GM21526 (cell line): ENCODE data around the gene LBHD1.
"Not testable (repeated sequence)": the region's sequence is repeated elsewhere in the genome, so short reads cannot be mapped to it uniquely, and the experiment has no call there.

Experiments
- ATAC-seq: cut with Tn5 transposase; IDR thresholded peaks from one replicate; pipeline ENCODE4 v1.9.1; 2021; ENCODE audit warnings: moderate library complexity; ENCODE audit not compliant: unreplicated experiment, low FRiP score

LBHD1 gene

DNA sequence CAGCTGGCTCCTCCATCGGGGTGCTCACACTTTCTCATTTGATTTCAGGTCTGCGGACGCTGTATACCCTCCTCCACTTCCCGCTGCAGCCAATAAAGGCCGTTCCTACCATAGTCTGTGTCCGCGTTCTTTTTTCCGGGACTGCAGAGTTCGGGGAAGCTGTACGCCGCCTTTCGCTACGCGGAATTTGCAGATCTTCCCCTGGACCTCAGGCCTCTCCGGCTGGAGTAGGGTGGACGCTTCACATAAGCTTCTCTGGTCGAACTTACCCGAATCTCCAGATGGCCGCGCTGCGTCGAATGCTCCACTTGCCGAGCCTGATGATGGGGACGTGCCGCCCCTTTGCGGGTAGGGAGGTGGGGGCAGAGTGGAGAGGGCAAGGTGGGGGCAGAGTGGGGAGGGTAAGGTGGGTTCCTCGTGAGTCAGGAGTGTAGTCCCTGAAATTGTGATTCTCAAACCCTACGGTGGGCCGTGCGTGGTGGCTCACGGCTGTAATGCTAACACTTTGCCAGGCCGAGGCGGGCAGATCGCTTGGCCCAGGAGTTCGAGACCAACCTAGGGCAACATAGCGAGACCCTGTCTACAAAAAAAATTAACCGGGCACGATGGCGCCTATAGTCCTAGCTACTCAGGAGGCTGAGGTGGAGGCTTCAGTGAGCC lies 6.3 kb downstream of the LBHD1 start:
- peak; percentile 11 for ATAC-seq

DNA sequence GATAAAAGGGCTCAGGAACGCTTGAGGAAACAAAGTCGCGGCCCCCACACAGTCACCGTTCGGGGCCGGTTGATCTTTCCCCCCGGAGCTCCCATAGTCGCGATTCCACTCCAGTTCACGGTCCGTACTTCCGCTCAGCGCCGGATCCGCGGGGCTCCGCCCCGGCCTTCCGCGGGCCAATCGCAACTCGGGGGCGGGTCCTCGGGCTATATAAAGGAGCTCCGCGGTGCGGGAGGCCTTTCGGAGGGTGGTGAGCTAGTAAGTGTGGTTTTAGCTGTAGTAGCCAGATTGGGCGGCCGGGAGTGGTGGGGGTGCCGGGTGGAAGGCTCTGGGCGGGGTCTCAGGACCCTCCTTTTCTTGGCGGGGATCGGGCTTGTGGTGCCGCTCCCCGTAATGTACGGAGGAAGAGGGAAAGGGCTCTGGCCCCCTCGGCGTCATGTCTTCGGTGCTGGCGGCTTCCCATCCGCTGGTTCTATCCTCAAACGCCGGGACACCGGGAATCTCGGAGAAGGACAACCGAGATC lies 6.9 kb downstream of the LBHD1 start, which contains the start of the genes C11orf98 and CSKMT:
C11orf98 (minus strand) TSS at position 136 of the 524 bp plus-strand sequence; CDS start at position 95, 41 bp downstream.
CSKMT (plus strand) TSS at position 238 of the 524 bp plus-strand sequence. CDS start 568 bp downstream, outside the sequence.
- peak; percentile 59 for ATAC-seq

DNA sequence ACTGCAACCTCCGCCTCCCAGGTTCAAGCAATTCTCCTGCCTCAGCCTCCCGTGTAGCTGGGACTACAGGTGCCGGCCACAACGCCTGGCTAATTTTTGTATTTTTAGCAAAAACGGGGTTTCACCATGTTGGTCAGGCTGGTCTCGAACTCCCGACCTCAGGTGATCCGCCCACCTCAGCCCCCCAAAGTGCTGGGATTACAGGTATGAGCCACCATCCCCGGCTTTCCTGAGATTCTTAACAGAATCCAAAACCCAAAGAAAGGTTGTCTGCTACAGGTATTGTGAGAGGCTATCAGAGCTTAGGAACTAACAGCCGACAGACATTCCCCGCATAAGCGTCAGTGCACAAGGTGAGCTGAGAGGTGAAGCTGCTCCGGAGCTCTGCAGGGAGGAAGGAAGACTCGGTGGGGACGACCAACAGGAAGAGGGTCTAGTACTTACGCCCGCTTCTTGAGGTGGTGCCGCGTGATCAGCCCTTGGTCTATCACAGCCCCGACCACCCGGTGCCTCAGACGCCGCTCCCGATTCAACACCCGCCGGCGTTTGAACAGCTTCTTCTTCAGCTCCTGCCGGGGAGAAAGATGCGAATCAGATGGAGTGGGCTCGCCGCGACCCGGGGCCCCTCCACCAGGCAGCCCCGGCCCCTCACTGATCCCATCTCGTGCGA lies 7.5 kb downstream of the LBHD1 start:
- peak; percentile 27 for ATAC-seq

DNA sequence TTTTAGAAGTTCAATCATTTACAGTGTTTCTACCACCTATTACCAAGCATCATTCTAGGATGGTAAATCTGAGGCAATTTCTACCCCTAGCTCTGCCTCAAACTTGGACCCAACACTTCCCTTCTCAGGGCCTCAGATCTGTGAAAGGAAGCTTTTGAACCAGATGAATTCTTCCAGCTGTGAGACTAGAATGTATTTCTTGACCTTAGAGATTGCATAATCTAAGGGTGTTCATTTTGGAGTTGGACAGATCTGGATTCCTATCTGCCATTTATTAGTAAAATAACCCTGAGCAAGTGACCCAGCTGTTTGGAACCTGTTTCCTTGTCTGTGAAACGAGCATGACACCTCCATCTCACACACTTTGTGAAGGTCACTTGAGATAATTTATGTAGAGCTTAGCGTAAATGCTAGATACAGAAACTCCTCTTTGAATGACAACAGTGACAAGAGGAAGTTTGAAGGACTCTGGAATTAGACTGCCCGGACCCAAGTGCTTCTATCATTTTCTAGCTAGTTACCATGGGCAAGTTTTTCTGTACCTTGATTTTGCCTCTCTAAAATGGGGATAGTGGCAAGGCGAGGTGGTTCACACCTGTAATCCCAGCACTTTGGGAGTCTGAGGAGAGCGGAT lies 15.2 kb downstream of the LBHD1 start:
- no peak for ATAC-seq

DNA sequence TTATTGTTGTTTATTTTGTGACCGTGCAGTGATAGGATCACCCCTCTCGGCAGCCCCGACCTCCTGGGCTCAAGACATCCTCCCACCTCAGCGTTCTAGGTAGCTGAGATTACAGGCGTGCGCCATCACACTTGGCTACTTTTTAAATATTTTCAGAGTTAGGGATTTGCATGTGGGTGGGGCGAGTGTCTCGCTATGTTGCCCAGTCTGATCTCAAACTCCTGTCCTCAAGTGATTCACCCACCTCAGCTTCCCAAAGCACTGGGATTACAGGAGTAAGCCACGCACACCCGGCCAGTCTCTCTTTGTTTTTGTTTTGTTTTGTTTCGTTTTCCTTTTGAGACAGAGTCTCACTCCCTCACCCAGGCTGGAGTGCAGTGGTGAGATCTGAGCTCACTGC lies 17.8 kb downstream of the LBHD1 start:
- ATAC-seq = no peak

DNA sequence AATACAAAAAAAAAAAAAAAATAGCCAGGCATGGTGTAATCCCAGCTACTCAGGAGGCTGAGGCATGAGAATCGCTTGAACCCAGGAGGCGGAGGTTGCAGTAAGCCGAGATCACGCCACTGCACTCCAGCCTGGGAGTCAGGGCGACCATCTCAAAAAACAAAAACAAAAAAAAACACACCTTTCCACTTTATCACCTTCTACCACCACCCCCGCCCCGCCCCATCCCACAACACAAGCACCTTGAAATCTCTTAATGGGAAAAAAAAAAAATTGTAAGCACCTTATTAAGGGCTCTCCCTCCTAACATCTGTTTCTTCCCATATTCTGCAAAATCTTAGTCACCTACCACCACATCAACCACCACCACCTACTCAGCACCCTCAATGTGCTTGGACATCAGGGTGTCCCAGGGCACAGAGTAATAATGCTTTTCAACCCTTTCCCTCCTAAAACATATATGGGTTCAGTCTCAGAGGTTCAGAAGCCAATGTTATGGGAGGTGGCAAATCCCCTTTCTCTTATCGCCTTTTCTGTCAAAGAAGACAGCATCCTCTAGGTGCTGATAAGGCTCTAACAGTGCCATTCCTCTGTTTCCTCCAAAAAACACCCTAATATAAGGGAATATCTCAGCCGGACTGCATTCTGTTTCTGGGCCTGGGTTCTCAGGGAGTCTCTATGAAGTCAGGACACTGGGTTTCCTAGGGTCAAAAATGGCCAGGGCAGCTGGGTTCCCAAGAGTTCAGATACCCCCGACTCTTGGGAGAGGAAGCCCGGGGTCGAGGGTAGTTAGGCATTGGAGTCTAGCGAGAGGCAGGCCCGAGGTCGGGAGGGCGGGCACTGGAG lies 19.7 kb downstream of the LBHD1 start:
- peak; percentile 17 for ATAC-seq

DNA sequence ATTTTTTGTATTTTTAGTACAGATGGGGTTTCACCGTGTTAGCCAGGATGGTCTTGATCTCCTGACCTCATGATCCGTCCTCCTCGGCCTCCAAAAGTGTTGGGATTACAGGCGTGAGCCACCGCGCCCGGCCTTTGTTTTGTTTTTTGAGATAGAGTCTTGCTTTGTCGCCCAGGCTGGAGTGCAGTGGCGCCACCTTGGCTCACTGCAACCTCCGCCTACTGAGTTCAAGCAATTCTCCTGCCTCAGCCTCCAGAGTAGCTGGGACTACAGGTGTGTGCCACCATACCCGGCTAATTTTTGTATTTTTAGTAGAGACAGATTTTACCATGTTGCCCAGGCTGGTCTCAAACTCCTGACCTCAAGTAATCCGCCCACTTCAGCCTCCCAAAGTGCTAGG lies 21.8 kb downstream of the LBHD1 start:
- ATAC-seq = not testable (repeated sequence)

DNA sequence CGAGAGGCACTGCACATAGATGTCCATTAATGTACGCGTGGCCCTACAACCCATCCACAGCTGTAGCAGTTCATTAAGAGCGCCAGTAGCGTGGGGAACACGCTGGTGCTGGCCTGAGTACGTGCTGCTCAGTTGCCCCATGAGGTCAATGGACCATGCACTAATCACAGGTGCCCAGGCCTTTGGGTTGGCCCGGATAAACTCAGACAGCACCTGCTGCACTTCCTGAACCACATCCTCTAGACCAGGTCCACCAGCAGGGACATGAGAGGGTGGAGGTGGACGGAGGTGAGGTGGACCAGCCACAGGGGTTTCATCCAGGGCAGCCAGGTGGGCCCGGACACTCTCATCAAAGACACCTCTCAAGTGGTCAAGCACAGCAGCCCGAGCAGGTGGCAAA lies 22.6 kb downstream of the LBHD1 start:
- ATAC-seq = no peak

DNA sequence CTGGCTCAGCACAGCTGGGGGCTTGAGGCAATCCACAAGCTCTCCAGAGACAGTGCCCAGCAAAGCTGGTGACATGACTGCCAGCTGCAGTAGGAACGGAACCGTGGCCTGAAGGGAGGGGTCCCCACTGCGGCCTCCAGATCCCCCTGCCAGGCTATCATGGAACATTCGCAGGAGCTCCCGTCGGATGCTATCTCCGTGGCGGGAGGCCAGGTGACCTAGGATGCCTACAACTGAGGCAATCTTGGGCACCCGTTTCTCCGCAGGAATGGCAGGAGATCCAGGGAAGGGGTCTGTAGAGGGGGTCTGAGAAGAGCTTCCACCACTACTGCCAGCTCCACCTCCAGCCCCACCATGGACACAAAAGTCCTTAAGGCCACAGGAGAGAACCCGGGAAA lies 23.1 kb downstream of the LBHD1 start:
- no peak for ATAC-seq

DNA sequence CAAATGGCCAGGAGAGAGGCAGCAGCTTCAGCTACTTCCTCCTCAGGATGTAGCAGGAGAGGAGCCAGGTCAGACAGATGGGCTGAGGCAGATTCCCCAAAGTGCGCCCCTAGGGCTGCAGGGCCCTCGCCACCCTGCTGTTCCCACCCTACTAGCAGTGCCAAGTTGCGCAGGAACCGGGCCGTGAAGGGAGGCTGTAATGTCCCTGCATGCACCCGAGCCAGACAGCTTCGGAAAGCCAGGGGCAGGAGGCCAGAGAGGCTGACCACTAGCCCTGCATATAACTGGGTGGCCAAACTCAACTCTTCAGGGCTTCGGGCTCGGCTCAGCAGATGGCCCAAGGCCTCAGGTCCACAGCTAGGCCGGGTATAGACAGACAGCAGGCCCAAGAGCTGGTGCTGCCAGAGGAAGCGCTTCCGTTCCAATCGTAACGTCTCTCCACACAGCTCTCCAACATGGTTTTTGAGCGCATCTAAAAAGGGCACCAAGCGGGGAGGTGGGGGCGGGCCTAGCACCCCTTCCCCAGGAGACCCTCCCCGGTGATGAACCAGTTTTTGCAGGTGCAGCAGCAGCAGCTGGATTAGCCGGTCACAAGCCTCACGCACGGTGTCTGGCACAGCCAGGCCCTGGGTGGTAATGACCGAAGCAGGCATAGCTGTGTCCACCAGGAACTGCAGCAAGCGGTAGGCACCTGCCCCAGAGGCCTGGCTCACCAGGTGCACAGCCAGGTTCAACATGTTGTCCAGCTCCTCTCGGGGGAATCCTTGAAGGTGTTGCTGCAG lies 23.7 kb downstream of the LBHD1 start:
- ATAC-seq = no peak

DNA sequence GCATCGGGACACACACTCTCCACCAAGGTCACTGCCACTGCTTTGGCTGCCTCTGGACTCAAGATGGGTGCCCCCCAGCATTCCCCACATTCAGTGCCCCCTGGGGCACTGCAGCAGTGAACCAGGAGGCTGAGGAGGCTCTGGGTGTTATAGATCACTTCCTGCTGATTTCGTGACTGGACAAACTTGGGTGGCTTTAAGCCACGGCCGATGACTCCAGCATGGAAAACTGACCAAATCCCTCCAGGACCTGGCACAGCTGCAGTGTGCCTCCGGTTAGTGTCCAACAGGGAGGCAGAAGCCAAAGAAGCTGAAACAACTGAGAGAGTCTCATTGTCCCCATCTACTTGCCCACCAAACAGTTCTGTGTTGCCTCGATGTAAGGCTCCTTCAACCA lies 24.5 kb downstream of the LBHD1 start:
- no peak for ATAC-seq

DNA sequence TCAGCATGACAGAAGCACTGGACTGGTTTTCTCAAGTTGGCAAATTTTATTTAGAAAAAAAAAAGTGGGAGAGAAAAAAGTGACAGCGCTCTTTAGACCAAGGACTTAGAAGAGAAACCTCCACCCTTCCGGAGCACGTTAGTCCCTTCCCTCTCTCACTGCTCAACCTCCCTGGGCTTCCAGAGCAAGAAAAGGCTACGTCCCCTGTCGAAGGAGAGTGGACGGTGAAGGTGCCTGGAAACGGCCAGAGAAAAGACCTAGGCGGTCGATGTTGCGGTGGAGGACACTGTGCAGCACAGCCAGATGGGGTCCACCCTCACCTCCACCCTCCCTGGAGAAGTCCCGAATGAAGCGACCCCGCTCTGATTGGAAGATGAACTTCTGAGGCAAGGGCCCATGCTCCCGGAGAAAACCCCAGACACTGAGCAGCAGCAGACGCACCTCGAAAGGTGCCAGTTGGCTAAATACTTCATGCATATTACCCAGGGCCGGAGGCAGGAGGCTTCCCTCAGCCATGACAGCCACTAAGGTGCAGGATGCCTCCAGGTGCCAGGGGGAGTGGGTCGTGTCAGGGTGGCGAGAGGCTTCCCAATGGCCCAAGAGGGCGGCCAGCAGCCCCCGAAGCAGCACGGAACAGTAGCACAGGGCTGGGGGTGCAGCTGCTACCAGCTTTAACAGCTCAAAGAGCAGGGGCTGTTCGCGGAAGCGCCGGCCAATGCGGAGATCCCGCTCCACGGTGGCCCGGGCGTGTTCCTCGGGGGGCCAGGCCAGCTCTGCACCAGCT lies 25.1 kb downstream of the LBHD1 start:
- ATAC-seq = no peak

DNA sequence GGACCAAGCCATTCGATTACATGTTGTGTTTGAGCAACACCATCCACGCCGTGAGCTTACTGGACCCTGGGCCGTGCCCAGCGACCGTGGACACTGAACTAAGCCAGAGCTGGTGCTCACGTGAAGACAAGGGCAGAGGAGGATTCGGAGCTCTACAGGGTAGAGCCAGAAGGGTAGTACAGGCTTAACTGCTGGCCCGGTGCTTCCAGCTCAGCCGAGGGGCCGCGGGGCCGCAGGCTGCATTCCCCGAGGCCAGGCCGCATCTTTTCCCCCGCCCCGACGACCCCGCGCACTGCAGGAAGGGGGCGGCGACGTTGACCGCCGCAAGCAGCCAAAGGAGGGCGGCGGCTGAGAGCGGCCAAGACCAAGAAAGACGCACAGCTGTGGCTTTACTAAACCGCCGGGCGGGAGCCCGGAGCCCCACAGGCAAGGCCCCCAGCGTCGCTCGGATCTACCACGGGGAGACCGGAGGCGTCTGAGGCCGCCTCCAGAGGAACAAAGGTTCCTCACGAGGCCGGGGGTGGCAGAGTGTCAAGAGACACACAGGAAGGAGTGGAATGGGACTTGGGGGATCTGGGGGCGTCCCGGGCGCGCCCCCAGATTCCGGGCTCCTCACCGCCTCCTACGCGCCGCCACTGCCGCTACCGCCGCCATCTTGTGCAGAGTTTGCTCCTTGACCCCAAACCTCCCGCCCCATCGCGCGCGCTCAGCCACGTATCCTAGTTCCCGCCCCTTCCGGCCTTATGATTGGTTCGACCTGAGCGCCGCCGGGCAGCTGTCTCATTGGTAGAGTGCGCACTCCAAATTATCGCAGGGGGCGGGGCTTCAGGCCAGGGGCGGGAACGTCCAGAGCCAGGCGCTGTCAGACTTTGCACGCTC lies 25.9 kb downstream of the LBHD1 start, which contains the start of gene GANAB:
GANAB (minus strand) TSS at position 668 of the 879 bp plus-strand sequence; CDS start at position 654, 14 bp downstream.
- peak; percentile 85 for ATAC-seq

DNA sequence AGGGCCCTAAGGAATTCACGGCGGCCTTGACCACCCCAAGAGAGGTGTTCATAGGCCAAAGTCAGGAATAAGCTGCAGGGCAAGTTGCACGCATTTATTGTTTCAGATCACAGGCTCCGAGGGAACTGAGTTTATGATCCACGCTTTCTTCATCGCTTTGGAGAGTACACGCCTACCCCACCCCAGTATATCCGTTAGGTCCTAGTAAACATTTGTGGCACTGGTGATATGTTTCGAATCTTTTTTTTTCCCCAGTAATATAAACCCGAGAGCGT lies 26.5 kb downstream of the LBHD1 start:
- peak; percentile 0 for ATAC-seq

DNA sequence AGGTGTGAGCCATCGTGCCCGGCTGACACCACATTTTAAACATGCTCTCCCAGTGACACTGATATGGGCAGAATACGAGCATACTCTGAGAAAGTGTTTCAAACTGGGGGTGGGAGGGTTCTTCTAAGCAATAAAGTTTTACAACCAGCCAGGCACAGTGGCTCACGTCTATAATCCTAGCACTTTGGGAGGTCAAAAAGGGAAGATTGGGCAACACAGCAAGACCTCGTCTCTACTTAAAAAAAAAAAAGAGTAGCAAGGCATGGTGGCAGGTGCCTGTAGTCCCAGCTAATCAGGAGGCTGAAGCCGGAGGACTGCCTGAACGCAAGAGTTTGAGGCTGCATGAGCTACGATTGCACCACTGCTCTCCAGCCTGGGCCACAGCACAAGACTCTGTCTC lies 27.8 kb downstream of the LBHD1 start:
- ATAC-seq = no peak

DNA sequence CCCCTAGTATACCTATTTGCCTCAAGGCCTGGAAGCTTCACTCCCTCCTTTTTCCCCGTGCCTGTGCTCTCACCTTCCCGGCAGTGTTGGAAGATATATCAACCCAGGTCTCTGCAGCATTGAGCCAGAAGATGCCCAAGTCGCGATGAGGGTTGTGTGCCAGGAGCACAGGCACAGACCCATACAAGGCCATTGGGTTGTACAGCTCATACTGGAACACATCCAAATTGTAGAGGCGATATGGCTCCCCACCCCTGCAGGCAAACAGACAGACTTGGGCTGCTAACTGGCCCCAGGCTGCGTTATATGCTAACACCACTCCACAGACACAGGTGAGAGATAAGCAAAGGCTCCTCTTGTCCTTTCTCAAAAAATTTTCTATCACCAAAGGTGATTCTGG lies 39.6 kb downstream of the LBHD1 start:
- ATAC-seq = no peak

DNA sequence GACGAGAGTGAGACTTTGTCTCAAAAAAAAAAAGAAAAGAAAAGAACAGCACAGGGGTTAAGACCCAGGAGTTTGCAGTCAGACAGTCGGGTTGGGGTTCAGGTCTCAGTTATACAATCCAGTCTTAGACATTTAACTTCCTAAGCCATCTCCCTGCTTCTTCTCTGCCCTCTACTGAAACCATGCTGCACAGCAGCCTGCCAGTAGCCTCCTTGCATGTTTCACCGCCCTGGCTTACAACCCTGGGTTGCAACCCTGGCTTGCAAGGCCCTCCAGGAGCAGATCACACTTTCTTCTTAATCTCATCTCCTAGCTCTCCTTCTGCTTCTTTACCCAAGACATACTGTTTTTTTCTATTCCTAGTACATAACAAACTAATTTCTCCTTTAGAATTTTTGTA lies 44.4 kb downstream of the LBHD1 start:
- no peak for ATAC-seq

DNA sequence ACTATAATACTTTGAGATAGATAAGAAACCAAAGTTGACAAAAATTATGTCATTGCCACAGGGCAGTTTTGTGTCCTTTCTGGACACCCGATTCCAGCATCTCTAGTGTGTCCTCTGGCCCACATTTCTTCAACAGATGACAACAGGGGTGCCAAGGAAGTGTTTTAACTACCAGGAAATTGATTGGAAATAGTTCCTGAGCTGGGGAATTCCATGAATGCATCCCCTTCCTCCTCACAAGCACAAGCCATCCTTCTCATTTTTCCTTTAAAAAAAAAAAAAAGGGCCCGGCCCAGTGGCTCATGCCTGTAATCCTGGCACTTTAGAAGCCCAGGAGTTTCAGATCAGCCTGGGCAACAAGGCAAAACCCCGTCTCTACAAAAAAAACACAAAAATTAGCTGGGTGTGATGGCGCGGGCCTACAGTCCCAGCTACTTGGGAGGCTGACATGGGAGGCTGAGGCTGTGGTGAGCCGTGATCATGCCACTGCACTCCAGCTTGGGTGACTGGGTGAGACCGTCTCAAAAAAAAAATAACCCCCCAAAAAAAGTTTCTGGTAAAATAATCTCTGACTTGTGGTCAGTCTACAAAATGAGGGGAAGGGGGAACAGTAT lies 49.5 kb downstream of the LBHD1 start:
- no peak for ATAC-seq
